HCT116 (cell line): Measurements from ENCODE around the gene GADD45A.

Experiments
- CBX3 ChIP-seq: IDR thresholded peaks from 2 replicates; pipeline ENCODE4 v1.6.1; 2012; ENCODE audit warnings: low read depth
- EZH2 ChIP-seq: fragments of 200-600 bp; sonication (generic); IDR thresholded peaks from 2 replicates; pipeline ENCODE4 v1.6.1; 2017; ENCODE audit warnings: antibody characterized with exemption, mixed run types
- EZH2phosphoT487 ChIP-seq: fragments of 200-600 bp; IDR thresholded peaks from 2 replicates; pipeline ENCODE4 v1.6.1; 2018; ENCODE audit warnings: antibody characterized with exemption, borderline replicate concordance
- FOSL1 ChIP-seq: IDR thresholded peaks from 2 replicates; pipeline ENCODE4 v1.6.1; 2012; ENCODE audit warnings: low read depth
- JUND ChIP-seq: IDR thresholded peaks from 2 replicates; pipeline ENCODE4 v1.6.1; 2012
- POLR2A ChIP-seq: IDR thresholded peaks from 2 replicates; pipeline ENCODE4 v1.7.0; 2011; ENCODE audit warnings: borderline replicate concordance; ENCODE audit not compliant: insufficient read depth, insufficient read length; ENCODE audit errors: extremely low read depth
- ZFX ChIP-seq: fragments of 450-650 bp; IDR thresholded peaks from 2 replicates; pipeline ENCODE4 v1.6.1; 2017
- ZNF274 ChIP-seq: fragments of 200-500 bp; sonication (Bioruptor generic); IDR thresholded peaks from 2 replicates; pipeline ENCODE4 v1.6.1; 2014; ENCODE audit warnings: mild to moderate bottlenecking, low read depth, low read length, inconsistent platforms
- TF ChIP-seq, protein P1 (sequence below), 3 experiments: fragments of 200-600 bp in 1 of 3; sonication (generic) in 1 of 3; IDR thresholded peaks in 2 of 3; conservative IDR thresholded peaks in 1 of 3; 2 replicates each; pipeline ENCODE4 v1.5.1; 2012 to 2017; ENCODE audit warnings: low read depth in 2 of 3, low read length in 2 of 3, antibody characterized with exemption in 1 of 3, borderline replicate concordance in 1 of 3, control low read depth in 1 of 3, mild to moderate bottlenecking in 1 of 3, mixed read lengths in 1 of 3, mixed run types in 1 of 3, moderate library complexity in 1 of 3; ENCODE audit not compliant: insufficient read depth in 1 of 3

DNA sequence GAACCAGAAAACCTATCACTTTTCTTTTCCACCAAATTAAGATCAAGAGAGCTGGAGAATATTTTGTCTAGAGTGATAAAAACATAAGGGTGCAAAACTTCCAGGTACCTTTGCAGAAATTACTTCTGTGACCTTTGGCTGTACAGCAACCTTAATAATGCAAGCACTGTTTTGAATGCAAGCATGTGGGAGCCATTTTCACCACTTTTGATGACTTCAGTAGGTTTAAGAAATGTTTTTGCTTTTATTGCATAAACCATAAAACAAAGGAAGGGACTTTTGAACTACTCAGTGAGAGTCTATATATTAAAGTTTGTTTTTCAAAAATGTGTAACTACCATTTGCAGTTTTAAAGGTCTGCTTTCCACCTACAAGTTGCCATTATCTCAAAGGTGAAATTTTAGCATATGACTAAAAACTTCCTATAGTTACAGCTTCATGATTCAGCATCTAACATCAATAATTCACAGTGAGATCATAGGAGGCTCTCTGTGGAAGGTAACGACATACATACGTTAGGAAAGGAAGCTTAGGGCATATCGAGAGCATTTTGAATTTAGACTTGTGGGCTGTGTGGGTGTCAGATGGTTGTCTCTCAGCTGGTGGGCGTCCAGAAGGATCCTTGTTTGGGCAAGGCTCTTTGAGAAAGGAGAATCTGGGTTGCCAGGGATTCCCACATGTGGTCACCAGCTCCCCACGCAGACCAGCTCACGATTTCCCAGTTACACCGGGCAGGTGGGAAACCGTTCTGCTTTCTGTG lies 1.1 kb upstream of the GADD45A start:
- TF ChIP-seq, protein P1, sequence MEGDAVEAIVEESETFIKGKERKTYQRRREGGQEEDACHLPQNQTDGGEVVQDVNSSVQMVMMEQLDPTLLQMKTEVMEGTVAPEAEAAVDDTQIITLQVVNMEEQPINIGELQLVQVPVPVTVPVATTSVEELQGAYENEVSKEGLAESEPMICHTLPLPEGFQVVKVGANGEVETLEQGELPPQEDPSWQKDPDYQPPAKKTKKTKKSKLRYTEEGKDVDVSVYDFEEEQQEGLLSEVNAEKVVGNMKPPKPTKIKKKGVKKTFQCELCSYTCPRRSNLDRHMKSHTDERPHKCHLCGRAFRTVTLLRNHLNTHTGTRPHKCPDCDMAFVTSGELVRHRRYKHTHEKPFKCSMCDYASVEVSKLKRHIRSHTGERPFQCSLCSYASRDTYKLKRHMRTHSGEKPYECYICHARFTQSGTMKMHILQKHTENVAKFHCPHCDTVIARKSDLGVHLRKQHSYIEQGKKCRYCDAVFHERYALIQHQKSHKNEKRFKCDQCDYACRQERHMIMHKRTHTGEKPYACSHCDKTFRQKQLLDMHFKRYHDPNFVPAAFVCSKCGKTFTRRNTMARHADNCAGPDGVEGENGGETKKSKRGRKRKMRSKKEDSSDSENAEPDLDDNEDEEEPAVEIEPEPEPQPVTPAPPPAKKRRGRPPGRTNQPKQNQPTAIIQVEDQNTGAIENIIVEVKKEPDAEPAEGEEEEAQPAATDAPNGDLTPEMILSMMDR (IDR thresholded peaks at IDR 0.05 in 2 of 3, conservative IDR thresholded peaks at IDR 0.05 in 1 of 3; ENCODE audit: borderline replicate concordance in 1 of 3, insufficient read depth in 1 of 3, low read depth in 2 of 3, low read length in 2 of 3): no peak
- no peak for TF ChIP-seq EZH2phosphoT487
- TF ChIP-seq JUND: no peak
- no peak for TF ChIP-seq ZNF274
- TF ChIP-seq EZH2: no peak
- TF ChIP-seq CBX3: no peak
- no peak for TF ChIP-seq POLR2A
- TF ChIP-seq FOSL1: peak; percentile 55; the same call in 1 of the 2 replicates
- no peak for TF ChIP-seq ZFX
